Left kidney (tissue), 2 donors: ENCODE measurements around the gene VAC14. TPM values are rescaled to one million over a fixed set of nuclear protein-coding genes. Genes with fewer than 3 reads are reported as not detected.

Source experiments
- DNase-seq: peaks from one replicate; pipeline ENCODE4 v3.0.0-alpha.2; 2013
- polyA plus RNA-seq: library from polyadenylated mRNA; unstranded; fragments of 120-200 nt; gene quantifications from one replicate; pipeline ENCODE4 v1.2.1, GENCODE V29; 2013; ENCODE audit not compliant: insufficient read length

VAC14 gene
- polyA plus RNA-seq, 1 donor = 40.9 TPM

- DNase-seq = no peak
Observed at GRCh38 chr16:70765491-70765890, 35.5 kb downstream of the VAC14 start.

- no peak for DNase-seq
Observed at GRCh38 chr16:70764632-70765031, 36.3 kb downstream of the VAC14 start.

DNA sequence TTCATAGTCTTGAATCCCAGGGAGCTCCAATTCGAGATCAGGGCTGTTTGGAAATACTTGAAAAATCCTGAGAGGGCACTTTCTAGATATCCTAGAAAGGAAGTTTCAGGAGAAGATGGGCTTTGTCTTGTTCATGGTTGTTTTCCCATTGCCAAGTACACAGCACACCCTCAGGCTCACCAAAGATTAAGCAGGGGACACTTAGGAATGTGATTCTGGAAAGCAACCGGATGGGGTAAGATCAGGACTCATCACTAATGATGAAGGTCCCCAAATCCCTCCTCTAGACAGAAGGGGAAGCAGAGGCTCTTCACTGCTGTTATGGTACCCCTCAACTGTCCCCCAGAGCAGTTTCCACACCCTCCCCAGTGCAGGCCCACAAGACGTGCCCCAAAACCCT lies 40.7 kb downstream of the VAC14 start:
- no peak for DNase-seq

GRCh38 chr16:70759666-70760065 lies 41.3 kb downstream of the VAC14 start:
- DNase-seq = no peak

DNA sequence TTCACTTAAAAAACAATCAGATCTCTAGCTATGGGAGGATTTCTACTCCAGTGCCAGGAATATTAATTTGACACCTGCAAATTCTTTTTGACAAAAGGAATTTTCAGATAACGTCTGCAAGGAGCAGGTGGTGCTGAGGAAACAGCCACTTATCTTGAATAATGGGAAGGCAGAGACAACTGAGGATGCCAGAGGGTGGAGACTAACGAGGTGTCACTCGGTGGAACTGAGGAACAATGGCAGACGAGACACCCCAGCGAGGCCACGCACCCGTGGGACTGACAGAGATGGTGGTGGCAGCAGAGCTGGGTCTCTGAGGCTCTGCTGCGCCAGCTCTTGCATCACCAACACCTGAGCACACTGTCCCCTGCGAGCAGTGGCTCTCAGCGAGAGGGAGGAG lies 42.2 kb downstream of the VAC14 start:
- no peak for DNase-seq

- no peak for DNase-seq
Observed at GRCh38 chr16:70757183-70757582, 43.8 kb downstream of the VAC14 start.

DNA sequence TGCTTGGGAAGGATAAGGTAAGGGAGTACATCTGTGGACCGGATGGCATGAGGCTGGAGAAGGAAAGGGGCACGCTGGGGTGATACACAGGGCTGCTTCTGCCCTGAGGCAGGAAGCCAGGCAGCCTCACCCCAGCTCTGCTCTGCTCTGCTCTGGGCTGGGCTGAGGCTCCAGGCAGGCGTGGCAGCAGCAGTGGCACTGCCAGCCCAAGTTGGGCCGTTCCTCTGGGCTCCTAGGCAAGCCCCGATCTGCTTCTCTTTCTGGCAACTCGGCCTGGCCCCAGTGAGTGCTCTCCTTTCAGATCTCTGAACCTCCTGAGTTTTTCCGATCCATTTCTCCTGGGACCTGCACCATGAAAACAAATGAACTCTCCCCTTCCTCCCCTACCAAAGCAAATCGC lies 44.9 kb downstream of the VAC14 start:
- DNase-seq = no peak

- DNase-seq = no peak
Observed at GRCh38 chr16:70754851-70755600, 45.9 kb downstream of the VAC14 start.

DNA sequence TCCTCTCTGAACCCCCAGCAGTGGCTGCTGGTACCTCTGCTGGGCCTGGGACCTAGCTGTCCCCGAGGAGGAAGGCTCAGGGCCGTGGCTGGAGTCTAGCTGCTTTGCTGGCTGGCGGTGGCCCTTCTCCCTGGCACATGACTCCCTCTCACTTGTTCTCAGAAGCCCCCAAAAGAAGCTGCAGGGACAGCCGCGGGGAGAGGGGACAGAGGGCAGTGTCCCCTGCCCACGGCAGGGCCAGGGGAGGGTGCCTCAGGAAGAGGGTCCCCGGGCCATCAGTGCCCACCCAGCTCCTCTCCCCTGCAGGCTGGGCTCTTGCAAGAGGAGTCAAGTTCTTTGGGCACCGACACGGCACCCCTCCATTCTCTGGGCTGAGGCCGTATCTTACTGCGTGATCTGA lies 46.6 kb downstream of the VAC14 start:
- DNase-seq = no peak

DNA sequence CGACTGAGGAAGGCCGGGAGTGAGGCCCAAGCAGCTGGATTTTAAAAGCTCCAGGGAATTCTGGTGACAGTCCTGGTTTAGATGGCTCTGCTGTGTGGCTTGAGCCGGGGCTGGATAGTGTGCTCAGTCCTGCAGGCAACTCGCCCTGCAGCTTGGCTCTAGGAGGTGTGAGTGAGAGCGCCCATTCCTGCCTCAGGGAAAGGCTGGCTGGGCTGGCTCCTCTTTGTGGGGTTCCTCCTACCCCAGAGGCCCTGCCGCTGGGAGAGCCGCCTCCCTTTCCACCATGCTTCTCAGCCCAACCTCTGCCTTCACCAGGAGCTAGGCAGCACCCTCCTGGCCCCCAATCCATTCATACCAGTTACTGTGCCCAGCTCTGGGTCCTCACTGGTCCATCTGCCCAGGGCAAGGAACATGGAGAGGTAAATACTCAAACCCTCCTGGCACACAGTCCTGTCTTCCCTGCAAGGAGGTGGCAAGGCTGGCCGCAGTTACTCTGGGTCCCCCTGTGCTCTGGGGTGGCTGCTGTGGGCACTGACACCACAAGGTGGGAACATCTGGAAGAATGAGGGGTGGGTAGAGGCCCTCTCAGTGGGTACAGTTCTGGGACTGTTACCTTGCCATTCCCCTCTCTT lies 47.1 kb downstream of the VAC14 start:
- no peak for DNase-seq

DNA sequence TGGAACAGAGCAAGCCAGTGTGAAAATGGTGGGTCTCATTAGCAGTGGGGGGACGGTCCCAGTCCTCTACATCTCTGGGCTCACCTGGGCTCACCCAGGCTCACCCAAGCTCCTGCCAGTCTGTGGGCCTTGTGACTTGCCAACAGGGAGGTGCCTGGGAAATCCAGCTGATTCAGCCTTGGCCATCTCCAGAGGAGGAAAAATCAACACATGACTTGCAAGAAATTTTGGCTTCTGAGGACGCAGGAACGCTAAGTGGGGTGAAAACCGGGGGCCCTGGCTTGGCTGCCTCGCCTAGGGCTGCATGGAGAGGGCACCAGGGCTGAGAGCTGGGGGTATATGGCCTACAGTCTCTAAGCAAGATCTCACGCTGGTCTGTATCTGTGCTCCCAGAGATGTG lies 47.7 kb downstream of the VAC14 start:
- DNase-seq = no peak

GRCh38 chr16:70752426-70752825 lies 48.5 kb downstream of the VAC14 start:
- DNase-seq = no peak

GRCh38 chr16:70751593-70751992 lies 49.4 kb downstream of the VAC14 start:
- no peak for DNase-seq

DNA sequence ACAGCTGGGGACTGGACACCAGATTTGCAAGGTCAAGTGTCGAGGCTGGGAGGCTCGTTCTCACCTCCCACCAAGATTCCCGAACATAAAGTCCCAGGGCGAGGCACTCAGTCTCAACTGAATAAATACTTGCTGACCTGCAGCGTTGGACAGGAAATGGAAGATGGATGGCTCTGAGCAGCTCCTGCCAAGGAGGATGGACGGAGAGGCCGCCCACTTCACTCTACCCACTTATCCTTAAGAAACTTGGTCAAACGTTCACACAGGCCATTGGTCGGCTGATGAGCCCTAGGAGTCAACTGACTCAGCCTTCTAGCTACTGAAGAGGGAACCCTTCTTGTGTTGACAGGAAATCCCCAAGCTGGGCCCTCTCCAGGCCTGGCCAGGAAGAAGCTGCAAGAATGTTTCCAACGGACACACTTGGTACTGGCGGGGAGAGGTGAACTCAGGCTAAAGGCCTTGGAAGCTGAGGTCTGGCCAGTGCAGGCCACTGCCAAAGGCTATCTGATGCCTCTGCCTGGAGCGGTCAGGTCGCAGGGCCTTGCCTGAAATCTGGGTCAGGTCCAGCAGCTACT lies 50.0 kb downstream of the VAC14 start:
- no peak for DNase-seq

- DNase-seq = no peak
Observed at GRCh38 chr16:70749681-70750601, 51.0 kb downstream of the VAC14 start.

DNA sequence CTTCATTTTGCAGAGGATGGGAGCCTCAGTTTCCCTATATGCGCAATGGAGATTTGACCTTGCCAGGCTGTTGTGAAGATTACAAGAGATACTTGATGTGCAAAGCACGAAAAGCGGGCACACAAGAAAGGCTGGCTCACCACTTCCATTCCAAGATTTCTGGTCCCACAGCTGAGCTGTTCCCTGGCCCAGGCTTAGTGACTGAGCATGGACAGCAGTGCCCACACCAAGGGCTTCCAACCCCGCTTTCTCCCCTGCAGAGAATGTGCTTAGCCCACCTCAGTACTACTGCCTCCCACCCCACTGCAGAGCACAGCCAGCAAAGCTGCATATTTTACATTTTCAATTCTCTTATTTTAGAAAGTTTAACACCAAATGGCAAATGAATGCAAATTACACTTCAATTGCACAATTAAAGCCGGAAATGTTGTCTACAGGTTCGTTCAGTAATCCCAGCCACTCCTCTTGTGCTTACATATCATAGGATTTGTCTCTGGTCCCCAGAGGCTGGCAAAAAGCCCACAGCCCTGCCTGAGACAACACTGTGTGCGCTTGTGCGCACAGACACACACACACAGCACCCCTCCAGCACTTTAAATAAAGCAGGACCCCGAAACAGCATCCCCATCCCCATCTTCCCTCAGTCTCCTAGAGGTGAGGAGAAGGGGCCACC lies 51.8 kb downstream of the VAC14 start:
- no peak for DNase-seq

- DNase-seq = no peak
Observed at GRCh38 chr16:70747703-70748631, 53.0 kb downstream of the VAC14 start.

GRCh38 chr16:70746708-70747424 lies 54.1 kb downstream of the VAC14 start:
- DNase-seq = no peak

DNA sequence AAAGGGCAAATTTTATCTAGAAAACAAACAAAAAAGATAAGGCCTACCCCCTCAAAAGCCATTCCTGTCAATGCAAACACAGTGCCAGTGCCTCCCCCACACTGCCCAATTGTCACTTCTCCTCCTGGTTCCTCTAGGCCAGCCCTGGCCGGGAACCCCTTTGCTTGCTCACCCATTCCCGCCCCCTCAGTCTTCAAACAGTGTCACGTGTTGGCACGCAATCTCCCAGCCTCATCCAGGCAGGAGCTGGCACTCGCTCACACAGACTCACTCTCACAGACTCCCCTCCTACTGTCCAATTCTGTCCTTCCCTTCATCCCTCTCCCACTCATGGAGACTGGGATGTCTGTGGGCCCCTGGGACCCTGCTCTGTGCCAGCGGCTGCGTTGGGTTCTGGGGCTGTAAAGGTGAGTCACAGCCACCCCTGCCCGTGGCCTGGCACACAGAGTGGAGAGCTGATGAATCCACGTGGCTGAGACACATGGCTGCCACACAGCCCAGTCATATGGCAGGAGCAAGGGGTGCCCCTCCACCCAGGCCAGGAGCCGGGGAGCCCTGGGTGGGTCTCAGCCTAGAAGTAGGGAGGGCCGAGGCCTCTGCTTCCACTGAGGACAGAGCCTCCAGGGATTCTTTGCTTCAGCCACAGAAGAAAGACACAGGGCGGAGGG lies 54.8 kb downstream of the VAC14 start:
- DNase-seq = no peak
